GM18499 (cell line): ENCODE results near the gene OR8B2.
"Not testable (repeated sequence)": the region's sequence is repeated elsewhere in the genome, so short reads cannot be mapped to it uniquely, and the experiment has no call there.

Experiments used
- ATAC-seq: cut with Tn5 transposase; IDR thresholded peaks from one replicate; pipeline ENCODE4 v1.9.1; 2021; ENCODE audit warnings: moderate number of reproducible peaks; ENCODE audit not compliant: insufficient read depth, unreplicated experiment

OR8B2 gene, protein sequence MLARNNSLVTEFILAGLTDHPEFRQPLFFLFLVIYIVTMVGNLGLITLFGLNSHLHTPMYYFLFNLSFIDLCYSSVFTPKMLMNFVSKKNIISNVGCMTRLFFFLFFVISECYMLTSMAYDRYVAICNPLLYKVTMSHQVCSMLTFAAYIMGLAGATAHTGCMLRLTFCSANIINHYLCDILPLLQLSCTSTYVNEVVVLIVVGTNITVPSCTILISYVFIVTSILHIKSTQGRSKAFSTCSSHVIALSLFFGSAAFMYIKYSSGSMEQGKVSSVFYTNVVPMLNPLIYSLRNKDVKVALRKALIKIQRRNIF

DNA sequence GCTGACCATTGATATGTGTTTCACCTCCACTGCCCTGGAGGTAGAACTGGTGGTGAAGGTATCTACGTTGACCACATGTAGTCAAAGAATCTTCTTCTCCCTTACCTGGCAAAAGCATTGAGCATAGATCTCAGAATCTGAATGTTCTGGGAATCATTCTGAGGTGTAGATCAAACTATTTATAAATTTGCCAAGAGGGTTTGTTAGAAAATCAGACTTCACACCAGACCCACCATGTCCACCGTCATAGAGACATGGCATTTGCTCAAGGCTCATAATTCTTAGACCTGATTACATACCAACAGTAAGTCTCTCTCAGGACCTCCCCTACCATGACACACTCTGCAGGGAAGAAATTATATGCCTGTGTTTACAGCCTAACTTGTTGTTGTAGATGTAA, at the start of gene OR8B2:
Gene OR8B2, minus strand, starts transcription at position 101 of the 400 bp plus-strand sequence. CDS start 1,156 bp downstream, outside the sequence.
- ATAC-seq = no peak

DNA sequence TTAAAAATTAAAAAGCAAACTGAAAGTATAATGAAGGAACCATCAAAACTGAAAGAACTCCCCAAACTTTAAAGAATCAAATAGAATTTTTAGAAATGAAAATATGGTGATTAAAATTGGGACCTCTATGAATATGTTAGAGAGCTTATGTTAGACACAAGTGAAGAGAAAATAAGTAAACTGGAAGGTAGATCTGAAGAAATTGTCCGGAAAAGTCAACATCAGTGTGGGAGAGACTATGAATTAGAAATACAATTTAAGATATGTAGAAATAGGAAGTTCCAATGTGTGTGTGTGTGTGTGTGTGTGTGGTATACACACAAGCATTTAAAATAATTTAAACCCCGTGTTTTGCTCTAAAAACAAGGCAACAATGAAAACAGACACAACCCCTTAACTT, 45.3 kb upstream of the OR8B2 start:
- ATAC-seq = no peak

DNA sequence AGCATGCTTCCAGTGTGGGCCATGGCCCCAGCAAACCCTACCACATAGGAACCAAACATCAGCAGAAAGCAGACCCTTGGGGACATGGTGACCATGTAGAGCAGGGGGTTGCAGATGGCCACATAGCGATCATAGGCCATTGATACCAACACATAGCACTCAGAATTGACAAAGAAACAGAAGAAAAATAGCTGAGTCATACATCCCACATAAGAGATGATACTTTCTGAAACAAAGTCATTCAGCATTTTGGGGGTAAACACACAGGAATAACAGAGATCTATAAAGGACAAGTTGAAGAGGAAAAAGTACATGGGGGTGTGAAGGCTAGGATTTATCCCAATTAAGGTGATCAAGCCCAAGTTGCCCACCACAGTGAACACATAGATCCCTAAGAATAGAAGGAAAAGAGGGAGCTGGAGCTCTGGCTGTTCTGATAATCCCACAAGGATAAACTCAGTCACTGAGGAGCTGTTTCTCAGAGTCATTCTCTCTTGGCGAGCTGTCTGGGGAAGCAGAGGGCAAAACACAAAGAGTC, 40.2 kb upstream of the OR8B2 start, which contains the start of gene OR8B4:
Gene OR8B4, minus strand, starts transcription at position 488 of the 538 bp plus-strand sequence. Its CDS starts 0 bp downstream, at position 488.
- ATAC-seq = no peak

DNA sequence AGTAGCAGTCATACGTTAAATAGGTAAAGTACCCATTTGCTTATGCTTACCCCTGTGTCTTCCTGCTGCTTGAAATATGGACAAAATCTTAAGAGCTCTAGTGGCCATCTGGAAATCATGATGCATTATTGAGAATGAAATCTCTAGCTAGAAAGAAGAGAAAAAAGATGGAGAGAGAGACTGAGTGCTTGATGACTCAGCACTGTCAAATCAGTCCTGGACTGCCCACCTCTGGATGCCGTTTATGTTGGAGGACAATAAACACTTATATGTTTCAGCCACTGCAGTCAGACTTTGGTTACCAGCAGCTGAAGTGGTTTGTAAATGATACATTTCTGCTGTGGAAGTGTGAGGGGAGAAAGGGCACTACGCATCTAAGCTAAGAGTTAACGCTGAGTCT, 36.7 kb upstream of the OR8B2 start:
- ATAC-seq = no peak

DNA sequence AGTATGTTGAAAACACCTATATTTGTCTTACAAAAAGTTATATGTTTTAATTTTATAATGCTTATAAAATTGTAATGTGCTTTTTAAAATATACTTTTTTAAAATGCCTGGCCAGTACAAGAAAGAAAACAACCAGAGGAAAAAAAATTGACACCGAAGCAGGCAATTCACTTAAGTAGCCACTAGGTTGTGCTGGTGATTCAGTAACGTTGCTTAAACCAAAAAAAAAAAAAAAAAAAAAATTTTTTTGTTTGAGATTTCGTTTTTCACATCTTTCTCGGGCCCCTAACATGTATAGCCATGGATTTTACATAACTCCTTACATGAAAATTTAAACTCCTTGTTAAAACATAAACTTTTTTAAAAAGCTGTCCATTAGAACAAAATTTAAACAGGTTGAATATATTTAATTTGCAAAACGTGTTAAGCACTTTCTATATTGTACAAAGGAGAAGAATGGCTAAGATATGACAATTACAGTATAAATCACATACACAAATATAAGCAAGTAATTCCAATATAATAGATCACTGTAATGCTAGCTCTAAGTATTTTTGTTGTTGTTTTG, 31.1 kb upstream of the OR8B2 start:
- no peak for ATAC-seq

DNA sequence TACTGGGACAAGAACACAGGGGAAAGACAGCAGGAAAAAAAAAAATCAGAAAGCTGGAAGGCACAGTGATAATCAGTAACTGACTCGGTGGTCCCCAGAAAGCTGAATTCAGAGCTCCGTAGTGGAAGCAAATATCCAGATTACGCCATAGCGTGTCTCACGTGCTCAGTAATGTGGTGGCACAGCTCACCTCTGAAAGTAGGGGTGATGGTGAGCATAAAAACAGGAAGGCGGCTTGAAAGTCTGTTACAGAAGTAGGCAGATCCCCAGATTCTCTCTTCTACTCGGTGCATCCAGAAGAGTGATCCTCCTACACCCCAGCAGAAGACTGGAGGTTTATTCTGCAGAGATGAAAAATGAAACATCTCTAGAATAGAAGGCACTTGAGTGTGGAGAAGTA, 25.6 kb upstream of the OR8B2 start:
- no peak for ATAC-seq

DNA sequence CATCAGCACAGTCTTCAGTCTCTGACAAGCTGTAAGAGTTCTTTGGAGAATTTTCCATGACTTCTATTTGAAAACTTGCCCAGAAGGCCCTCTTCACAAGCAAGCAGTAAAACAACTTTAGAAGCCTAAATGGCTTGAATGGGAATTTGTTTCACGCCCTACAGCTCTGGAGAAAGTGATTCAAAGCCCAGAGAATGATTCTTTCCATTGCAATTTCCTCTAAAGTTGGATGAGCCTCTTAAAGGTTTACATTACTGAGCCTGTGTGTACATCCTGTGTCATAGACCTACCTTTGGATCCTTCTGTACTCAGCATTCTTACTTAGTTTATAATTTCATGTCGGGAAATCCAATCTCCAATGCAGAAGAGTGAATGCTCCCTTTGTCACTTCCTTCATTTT, 21.3 kb upstream of the OR8B2 start:
- ATAC-seq = no peak

DNA sequence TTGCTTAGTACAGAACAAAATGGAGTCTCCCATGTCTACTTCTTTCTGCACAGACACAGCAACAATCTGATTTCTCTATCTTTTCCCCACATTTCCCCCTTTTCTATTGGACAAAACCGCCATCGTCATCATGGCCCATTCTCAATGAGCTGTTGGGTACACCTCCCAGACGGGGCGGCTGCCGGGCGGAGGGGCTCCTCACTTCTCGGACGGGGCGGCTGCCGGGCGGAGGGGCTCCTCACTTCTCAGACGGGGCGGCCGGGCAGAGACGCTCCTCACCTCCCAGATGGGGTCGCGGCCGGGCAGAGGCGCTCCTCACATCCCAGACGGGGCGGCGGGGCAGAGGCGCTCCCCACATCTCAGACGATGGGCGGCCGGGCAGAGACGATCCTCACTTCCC, 18.9 kb upstream of the OR8B2 start:
- ATAC-seq = not testable (repeated sequence)

DNA sequence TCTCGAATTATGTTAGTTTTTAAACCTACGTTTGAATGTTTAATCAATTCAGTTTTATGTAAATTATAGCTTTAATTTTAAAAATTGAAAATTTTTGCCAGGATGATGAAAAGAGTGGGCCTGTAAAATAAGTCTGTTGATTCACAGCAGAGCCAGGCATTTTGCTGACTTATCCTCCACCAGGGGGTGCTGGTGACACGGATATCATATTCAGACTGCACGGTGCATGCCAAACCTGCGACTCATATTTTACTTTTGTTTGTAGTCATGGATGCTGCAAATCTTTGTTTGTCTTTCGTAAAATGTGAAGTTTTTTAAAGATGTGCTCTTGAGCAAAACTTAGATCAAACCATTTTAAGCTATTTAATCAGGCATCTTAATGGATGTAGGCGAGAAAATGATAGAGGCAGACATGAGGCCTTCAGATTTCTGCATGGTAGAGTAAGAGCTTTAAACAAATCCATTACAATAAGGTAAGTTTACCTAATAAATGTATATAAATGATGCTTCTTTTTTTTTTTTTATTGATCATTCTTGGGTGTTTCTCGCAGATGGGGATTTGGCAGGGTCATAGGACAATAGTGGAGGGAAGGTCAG, 18.1 kb upstream of the OR8B2 start:
- ATAC-seq = peak; percentile 79

DNA sequence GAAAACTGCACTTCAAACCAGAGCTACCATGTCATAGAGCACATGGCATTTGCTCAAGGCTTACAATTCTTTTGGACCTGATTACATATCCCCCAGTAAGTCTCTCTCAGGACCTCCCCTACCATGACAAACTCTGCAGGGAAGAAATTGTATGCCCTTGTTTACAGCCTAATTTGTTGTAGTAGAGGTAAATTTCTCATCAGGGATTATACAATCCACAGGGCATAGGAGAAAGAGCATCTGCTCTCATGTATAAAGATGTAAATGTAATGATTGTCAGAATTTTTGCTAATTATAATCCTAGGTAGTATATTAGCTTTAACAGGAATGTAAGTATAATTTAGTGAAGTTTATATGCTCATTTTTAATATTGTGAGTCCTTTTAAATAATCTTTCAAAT, 14.6 kb upstream of the OR8B2 start, which contains the start of gene OR8B3:
Gene OR8B3, minus strand, starts transcription at position 101 of the 400 bp plus-strand sequence. CDS start 1,673 bp downstream, outside the sequence.
- ATAC-seq = no peak

DNA sequence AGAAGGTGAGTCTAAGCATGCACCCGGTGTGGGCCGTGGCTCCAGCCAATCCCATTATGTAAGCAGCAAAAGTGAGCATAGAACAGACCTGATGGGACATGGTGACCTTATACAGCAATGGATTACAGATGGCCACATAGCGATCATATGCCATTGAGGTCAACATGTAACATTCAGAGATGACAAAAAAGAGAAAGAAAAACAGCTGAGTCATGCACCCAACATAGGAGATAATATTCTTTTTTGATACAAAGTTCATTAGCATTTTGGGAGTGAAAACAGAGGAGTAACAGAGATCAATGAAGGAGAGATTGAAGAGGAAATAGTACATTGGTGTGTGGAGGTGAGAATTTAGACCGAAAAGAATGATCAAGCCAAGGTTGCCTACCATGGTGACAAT, 12.5 kb upstream of the OR8B2 start:
- ATAC-seq = not testable (repeated sequence)

DNA sequence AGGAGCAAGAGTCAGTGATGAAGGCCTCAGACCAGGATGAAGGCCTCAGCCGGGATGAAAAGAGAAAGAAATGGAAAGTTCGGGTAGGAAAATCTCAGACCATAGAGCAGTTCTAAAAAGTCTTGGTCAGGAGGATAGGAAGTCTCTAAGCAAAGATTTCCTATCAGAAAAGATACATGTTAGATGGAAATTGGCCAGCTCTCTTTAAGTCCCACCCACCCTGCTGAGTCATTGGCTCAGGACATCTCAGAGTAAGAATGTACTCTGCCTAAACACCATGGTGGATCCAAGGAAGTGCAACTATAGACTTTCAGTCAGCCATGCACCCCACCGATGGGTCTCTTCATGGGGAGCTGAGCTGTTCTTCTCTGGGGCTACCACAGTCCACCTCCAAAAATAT, 10.1 kb upstream of the OR8B2 start:
- no peak for ATAC-seq

DNA sequence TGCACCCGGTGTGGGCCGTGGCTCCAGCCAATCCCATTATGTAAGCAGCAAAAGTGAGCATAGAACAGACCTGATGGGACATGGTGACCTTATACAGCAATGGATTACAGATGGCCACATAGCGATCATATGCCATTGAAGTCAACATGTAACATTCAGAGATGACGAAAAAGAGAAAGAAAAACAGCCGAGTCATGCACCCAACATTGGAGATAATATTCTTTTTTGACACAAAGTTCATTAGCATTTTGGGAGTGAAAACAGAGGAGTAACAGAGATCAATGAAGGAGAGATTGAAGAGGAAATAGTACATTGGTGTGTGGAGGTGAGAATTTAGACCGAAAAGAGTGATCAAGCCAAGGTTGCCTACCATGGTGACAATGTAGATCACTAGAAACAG, 1.4 kb downstream of the OR8B2 start:
- ATAC-seq = not testable (repeated sequence)

DNA sequence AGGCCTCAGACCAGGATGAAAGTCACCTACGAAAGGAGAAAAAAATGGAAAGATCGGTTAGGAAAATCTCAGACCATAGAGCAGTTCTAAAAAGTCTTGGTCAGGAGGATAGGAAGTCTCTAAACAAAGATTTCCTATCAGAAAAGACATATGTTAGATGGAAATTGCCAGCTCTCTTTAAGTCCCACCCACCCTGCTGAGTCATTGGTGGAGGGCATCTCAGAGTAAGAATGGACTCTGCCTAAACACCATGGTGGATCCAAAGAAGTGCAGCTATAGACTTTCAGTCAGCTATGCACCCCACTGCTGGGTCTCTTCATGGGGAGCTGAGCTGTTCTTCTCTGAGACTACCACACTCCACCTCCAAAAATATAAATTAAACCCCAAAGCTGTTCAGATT, 3.7 kb downstream of the OR8B2 start:
- no peak for ATAC-seq

DNA sequence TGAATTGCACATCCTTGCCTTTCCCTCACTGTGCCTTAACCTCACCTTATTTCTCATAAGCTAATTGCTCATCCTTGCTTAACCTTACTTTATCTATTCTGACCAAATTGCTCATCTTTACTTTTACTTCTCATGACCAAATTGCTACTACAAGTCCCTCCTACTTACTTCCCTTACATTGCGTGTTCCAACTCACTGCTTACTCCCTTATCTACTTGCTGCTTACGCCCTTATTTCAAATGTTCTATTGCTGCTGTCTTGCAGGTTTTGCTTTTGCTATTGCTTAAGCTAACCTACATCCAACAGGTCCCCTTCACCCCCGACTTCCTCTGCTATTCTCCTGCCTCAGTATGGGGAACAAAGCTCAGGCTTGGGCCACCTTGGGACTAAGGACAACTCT, 8.0 kb downstream of the OR8B2 start:
- no peak for ATAC-seq

DNA sequence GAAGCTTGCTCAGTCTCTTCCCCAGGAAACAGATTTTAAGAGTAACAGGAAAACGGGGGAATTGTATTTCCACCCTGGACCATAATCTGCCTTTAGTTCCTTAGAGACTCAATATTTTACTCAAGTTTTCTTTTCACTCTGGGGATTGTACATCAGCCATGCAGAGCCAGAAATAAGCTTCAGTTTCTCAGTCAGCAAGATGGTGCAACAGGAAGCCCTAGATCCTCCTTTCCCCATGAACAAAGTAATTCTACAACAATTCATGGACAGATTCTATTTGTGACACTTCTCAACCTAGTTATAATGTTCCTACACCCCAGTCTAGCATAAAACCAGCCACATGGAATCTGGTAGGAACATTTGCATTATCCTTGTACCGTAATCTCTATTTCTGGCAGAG, 24.7 kb downstream of the OR8B2 start:
- ATAC-seq = no peak

DNA sequence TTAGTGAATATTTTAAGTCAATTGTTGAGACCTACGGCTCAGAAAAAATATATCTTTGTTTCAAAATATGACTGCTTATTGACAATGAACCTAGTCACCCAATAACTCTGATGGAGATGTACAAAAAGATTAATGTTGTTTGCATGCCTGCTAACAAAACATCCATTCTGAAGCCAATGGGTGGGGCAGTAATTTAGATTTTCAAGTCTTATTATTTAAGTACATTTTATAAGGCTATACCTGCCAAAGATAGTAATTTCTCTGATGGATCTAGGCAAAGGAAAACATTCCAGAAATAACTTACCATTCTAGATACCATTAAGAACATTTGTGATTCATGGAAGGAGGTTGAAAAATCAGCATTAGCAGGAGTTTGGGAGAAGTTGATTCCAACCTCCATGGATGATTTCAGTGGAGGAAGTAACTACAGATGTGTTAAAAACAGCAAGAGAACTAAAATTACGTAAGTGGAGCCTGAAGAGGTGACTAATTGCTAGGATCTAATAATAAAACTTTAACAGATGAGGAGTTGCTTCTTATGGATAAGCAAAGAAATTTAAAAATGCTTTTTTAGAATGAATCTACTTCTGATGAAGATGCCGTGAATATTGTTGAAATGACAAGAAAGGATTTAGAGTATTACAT, 37.9 kb downstream of the OR8B2 start:
- no peak for ATAC-seq

DNA sequence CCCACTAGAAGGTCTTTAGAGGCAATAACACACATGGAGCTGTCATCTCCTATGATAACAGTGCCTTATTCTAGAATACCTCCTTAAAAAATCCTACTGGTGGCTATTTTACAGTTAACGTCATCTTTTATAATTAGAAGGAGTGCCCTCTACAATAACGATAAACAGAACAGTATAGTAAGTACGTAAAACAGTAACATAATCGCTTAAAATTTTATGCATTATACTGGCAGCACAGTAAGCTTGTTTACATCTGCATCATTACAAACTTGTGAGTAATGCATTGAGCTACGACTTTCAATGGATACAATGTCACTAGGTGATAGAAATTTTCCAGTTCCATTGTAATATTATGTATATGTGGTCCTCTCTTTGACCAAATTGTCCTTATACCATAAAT, 40.0 kb downstream of the OR8B2 start:
- ATAC-seq = no peak

DNA sequence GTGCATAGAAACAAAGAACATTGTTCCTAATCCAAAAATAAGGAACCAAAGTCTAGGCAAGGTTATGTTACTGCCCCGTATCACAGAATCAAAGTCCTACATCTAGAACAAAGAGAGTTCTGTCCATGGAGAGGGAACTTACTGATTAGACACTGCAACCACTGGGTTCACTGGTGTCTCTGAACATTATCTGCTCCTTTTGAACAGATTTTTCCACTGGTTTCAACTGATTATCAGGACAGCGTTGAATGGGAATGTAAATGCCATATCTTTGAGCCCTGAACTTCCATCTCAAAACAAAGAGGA, 44.2 kb downstream of the OR8B2 start:
- no peak for ATAC-seq

DNA sequence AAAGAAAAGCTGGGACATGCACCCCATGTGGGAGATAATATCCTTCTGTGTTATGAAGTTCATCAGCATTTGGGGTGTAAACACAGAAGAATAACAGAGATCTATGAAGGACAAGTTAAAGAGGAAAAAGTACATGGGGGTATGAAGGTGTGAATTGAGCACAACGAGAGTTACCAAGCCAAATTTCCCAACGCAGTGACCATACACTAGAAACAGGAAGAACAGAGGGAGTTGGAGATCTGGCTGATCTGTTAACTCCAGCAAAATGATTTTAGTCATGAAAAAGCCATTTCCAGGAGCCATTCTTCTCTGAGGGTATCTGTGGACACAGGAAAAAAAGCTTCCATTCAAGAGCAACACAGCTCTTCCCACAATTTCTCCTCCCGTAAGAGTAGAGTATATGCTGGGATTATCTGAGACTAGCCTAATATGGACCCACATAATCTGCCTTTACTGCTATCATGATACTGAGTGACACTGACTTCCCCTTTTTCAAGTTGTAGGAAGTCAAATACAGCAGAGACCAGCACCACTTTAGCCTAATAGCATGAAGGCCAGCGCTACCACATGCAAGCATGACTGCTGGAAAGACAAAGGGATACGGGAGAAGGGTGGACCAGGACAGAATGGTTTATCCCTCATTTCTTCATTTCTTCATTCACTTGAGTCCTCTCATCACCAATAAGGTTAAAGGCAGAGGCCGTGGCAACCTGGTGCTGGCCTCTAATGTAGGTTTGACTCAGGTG, 44.7 kb downstream of the OR8B2 start:
- no peak for ATAC-seq
